HG02678 (cell line): ENCODE data around the gene PLBD2.

Experiments
- ATAC-seq: cut with Tn5 transposase; IDR thresholded peaks from one replicate; pipeline ENCODE4 v1.9.1; 2021; ENCODE audit warnings: mild to moderate bottlenecking, moderate library complexity; ENCODE audit not compliant: unreplicated experiment

PLBD2 gene

GRCh38 chr12:113368331-113368730 is 9.9 kb downstream of the PLBD2 start:
- no peak for ATAC-seq

- ATAC-seq = no peak
Observed at GRCh38 chr12:113369391-113369985, 11.1 kb downstream of the PLBD2 start.

- no peak for ATAC-seq
Observed at GRCh38 chr12:113370923-113371682, 12.7 kb downstream of the PLBD2 start.

- ATAC-seq = no peak
Observed at GRCh38 chr12:113371808-113372207, 13.4 kb downstream of the PLBD2 start.

- no peak for ATAC-seq
Observed at GRCh38 chr12:113372371-113372770, 14.0 kb downstream of the PLBD2 start.

- ATAC-seq = no peak
Observed at GRCh38 chr12:113373440-113373839, 15.1 kb downstream of the PLBD2 start.

- ATAC-seq = no peak
Observed at GRCh38 chr12:113373969-113374368, 15.6 kb downstream of the PLBD2 start.

GRCh38 chr12:113374823-113375428 is 16.5 kb downstream of the PLBD2 start:
- ATAC-seq = no peak

GRCh38 chr12:113378291-113378690 is 19.9 kb downstream of the PLBD2 start:
- no peak for ATAC-seq

- ATAC-seq = no peak
Observed at GRCh38 chr12:113381220-113381619, 22.8 kb downstream of the PLBD2 start.

- no peak for ATAC-seq
Observed at GRCh38 chr12:113382206-113382605, 23.8 kb downstream of the PLBD2 start.

GRCh38 chr12:113384778-113385177 is 26.4 kb downstream of the PLBD2 start:
- ATAC-seq = no peak

GRCh38 chr12:113385282-113385882 is 27.0 kb downstream of the PLBD2 start:
- no peak for ATAC-seq

- no peak for ATAC-seq
Observed at GRCh38 chr12:113386866-113387566, 28.6 kb downstream of the PLBD2 start.

GRCh38 chr12:113387631-113388030 is 29.2 kb downstream of the PLBD2 start:
- ATAC-seq = no peak

- no peak for ATAC-seq
Observed at GRCh38 chr12:113388351-113388750, 30.0 kb downstream of the PLBD2 start.

GRCh38 chr12:113390064-113391043 is 32.0 kb downstream of the PLBD2 start:
- no peak for ATAC-seq

- ATAC-seq = no peak
Observed at GRCh38 chr12:113391145-113391544, 32.8 kb downstream of the PLBD2 start.

GRCh38 chr12:113391650-113392337 is 33.4 kb downstream of the PLBD2 start:
- no peak for ATAC-seq
